Esophagus squamous epithelium (tissue), 4 donors: ENCODE results near the gene PTPRD.

Experiments
- CTCF ChIP-seq, 6 experiments: fragments of 450-650 bp in 4 of 6; fragments of 200-600 bp in 2 of 6; sonication (generic) in 2 of 6; IDR thresholded peaks; one replicate each; pipeline ENCODE4 v1.5.1; 2016 to 2019; ENCODE audit warnings: antibody characterized with exemption in 6 of 6, mild to moderate bottlenecking in 4 of 6, moderate library complexity in 4 of 6
- POLR2A ChIP-seq, 4 donors: fragments of 450-650 bp; IDR thresholded peaks; one replicate each; pipeline ENCODE4 v1.6.1; 2017; ENCODE audit warnings: antibody characterized with exemption in 4 of 4, mild to moderate bottlenecking in 4 of 4, moderate library complexity in 3 of 4

- TF ChIP-seq CTCF (IDR thresholded peaks at IDR 0.05), result no peak
- TF ChIP-seq POLR2A (IDR thresholded peaks at IDR 0.05), result no peak
These were observed 2219.9 kb downstream of the PTPRD start for GRCh38 chr9:8392866-8393265.
